ENCODE data around the gene BCS1L. TPM values are rescaled to one million over a fixed set of nuclear protein-coding genes. Genes with fewer than 3 reads are reported as not detected.

BCS1L gene
- total and polyA plus RNA-seq, 2 of the 13 experiments (the other 11 are each of a cell fraction or from before 2014, with no cell fraction given) = 48.9 to 76.0 TPM

DNA sequence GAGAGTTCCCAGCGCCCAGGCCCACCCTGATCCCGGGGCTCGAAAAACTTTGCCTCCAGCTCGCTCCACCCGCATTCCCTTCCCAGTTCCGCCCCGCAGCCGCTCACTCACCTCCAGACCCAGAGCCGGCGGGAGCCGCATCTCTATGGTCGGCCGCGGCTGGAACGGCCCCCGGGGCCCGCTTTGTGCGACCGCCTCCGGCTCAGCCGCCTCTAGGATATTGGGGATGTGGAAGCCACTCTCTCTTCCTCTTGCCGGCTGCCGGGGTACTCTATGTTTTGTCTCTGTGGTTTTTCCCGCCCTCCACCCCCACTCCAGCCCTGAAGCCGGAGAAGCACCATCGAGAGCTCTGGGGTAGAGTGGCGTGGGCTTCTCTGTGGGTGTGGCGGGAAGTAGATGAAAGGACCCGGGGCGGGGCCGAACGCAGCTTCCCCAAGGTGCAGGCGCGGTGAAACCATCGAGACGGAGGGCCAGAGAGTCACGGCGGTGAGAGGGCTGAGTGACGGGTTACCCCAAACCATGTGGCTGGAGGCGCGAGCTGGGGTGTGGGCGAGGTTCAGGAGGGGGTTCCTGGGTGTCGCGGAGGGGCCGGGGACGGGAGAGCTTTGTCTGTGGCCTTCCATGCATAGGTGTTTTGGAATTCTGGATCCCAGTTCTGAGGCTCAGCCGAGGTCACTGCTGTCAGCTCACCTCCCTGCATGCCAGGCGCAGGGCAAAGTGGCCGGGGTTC lies at the start of gene BCS1L, which contains the start of gene ZNF142 (continued):
- TF ChIP-seq, protein P1, sequence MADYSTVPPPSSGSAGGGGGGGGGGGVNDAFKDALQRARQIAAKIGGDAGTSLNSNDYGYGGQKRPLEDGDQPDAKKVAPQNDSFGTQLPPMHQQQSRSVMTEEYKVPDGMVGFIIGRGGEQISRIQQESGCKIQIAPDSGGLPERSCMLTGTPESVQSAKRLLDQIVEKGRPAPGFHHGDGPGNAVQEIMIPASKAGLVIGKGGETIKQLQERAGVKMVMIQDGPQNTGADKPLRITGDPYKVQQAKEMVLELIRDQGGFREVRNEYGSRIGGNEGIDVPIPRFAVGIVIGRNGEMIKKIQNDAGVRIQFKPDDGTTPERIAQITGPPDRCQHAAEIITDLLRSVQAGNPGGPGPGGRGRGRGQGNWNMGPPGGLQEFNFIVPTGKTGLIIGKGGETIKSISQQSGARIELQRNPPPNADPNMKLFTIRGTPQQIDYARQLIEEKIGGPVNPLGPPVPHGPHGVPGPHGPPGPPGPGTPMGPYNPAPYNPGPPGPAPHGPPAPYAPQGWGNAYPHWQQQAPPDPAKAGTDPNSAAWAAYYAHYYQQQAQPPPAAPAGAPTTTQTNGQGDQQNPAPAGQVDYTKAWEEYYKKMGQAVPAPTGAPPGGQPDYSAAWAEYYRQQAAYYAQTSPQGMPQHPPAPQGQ (CRISPR knock-in tag; IDR thresholded peaks at IDR 0.05; ENCODE audit: borderline replicate concordance) = no peak
- TF ChIP-seq ZNF761 (CRISPR knock-in tag; conservative IDR thresholded peaks at IDR 0.05) (peak; percentile 66; the same call in 1 of the 2 replicates), DR1 (CRISPR knock-in tag; IDR thresholded peaks at IDR 0.05) (peak; percentile 82), RBAK (CRISPR knock-in tag; IDR thresholded peaks at IDR 0.05) (no peak), ZNF205 (CRISPR knock-in tag; IDR thresholded peaks at IDR 0.05) (peak; percentile 5; the same call in 1 of the 2 replicates), MED8 (CRISPR knock-in tag; IDR thresholded peaks at IDR 0.05; ENCODE audit: insufficient replicate concordance) (peak; percentile 67), ZFP82 (CRISPR knock-in tag; IDR thresholded peaks at IDR 0.05; ENCODE audit: borderline replicate concordance) (no peak), ADNP (CRISPR knock-in tag; IDR thresholded peaks at IDR 0.05) (no peak), NFYC (CRISPR knock-in tag; IDR thresholded peaks at IDR 0.05) (no peak), IKZF4 (CRISPR knock-in tag; IDR thresholded peaks at IDR 0.05; ENCODE audit: borderline replicate concordance, low read depth, not compliant biosample characterization) (peak; percentile 43), ZNF101 (CRISPR knock-in tag; IDR thresholded peaks at IDR 0.05; ENCODE audit: borderline replicate concordance, low read depth) (0 out of 2 replicates have a peak, but pooled peaks have one; percentile 32), ZNF33B (CRISPR knock-in tag; IDR thresholded peaks at IDR 0.05) (peak; percentile 80), ZSCAN21 (CRISPR knock-in tag; IDR thresholded peaks at IDR 0.05; ENCODE audit: borderline replicate concordance) (peak; percentile 84; the same call in 1 of the 2 replicates), ZFP62 (CRISPR knock-in tag; IDR thresholded peaks at IDR 0.05) (no peak), ZBTB42 (CRISPR knock-in tag; IDR thresholded peaks at IDR 0.05) (0 out of 2 replicates have a peak, but pooled peaks have one; percentile 28), MED13 (CRISPR knock-in tag; IDR thresholded peaks at IDR 0.05) (no peak)
- TF ChIP-seq, protein P2, sequence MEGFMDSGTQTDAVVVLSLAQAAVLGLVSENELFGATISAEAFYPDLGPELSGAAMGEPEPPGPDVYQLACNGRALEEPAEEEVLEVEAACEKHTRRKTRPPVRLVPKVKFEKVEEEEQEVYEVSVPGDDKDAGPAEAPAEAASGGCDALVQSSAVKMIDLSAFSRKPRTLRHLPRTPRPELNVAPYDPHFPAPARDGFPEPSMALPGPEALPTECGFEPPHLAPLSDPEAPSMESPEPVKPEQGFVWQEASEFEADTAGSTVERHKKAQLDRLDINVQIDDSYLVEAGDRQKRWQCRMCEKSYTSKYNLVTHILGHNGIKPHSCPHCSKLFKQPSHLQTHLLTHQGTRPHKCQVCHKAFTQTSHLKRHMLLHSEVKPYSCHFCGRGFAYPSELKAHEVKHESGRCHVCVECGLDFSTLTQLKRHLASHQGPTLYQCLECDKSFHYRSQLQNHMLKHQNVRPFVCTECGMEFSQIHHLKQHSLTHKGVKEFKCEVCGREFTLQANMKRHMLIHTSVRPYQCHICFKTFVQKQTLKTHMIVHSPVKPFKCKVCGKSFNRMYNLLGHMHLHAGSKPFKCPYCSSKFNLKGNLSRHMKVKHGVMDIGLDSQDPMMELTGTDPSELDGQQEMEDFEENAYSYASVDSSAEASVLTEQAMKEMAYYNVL (CRISPR knock-in tag; IDR thresholded peaks at IDR 0.05; ENCODE audit: borderline replicate concordance) = peak; percentile 61
- TF ChIP-seq, protein P3, sequence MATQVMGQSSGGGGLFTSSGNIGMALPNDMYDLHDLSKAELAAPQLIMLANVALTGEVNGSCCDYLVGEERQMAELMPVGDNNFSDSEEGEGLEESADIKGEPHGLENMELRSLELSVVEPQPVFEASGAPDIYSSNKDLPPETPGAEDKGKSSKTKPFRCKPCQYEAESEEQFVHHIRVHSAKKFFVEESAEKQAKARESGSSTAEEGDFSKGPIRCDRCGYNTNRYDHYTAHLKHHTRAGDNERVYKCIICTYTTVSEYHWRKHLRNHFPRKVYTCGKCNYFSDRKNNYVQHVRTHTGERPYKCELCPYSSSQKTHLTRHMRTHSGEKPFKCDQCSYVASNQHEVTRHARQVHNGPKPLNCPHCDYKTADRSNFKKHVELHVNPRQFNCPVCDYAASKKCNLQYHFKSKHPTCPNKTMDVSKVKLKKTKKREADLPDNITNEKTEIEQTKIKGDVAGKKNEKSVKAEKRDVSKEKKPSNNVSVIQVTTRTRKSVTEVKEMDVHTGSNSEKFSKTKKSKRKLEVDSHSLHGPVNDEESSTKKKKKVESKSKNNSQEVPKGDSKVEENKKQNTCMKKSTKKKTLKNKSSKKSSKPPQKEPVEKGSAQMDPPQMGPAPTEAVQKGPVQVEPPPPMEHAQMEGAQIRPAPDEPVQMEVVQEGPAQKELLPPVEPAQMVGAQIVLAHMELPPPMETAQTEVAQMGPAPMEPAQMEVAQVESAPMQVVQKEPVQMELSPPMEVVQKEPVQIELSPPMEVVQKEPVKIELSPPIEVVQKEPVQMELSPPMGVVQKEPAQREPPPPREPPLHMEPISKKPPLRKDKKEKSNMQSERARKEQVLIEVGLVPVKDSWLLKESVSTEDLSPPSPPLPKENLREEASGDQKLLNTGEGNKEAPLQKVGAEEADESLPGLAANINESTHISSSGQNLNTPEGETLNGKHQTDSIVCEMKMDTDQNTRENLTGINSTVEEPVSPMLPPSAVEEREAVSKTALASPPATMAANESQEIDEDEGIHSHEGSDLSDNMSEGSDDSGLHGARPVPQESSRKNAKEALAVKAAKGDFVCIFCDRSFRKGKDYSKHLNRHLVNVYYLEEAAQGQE (IDR thresholded peaks at IDR 0.05; ENCODE audit: borderline replicate concordance in 1 of 2, low read depth in 1 of 2, low read length in 2 of 2) = peak in 1 of 2 experiments; percentile 42; a peak in 1 of 4 replicates
- TF ChIP-seq, protein P4, sequence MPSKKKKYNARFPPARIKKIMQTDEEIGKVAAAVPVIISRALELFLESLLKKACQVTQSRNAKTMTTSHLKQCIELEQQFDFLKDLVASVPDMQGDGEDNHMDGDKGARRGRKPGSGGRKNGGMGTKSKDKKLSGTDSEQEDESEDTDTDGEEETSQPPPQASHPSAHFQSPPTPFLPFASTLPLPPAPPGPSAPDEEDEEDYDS (CRISPR knock-in tag; IDR thresholded peaks at IDR 0.05) = peak; percentile 86

All from HepG2 (cell line).